Measurements from ENCODE around the gene PRR20G.
"Not testable (repeated sequence)": the region's sequence is repeated elsewhere in the genome, so short reads cannot be mapped to it uniquely, and the experiment has no call there.

The PRR20G gene

GRCh38 chr3:127323581-127323980 is 35.7 kb upstream of the PRR20G start:
- peaks cover 16% of the 10 kb centered on the region for H3K9me3 ChIP-seq
- no peaks in the 10 kb centered on the region for H4K20me1 ChIP-seq
- H3K4me2 ChIP-seq: no peak overlapping the region
- H3K4me3 ChIP-seq: no peak overlapping the region
- H3K36me3 ChIP-seq: no peaks in the 10 kb centered on the region
- no peak overlapping the region for H3K27ac ChIP-seq
- TF ChIP-seq Cebpa-rat (IDR thresholded peaks at IDR 0.05): no peak
- H3K27me3 ChIP-seq: no peaks in the 10 kb centered on the region
- no peaks in the 10 kb centered on the region for H3K4me1 ChIP-seq
- H3K9ac ChIP-seq: no peak overlapping the region

- Histone ChIP-seq H3K27me3 (no peaks in the 10 kb centered on the region), H3K27ac (no peak overlapping the region), H4K20me1 (no peaks in the 10 kb centered on the region), H3K4me2 (no peak overlapping the region), H3K4me3 (no peak overlapping the region), H3K9ac (no peak overlapping the region), H3K4me1 (no peaks in the 10 kb centered on the region), H3K36me3 (no peaks in the 10 kb centered on the region), H3K9me3 (peaks cover 12% of the 10 kb centered on the region)
- TF ChIP-seq Cebpa-rat (IDR thresholded peaks at IDR 0.05): no peak
These were observed 33.5 kb upstream of the PRR20G start for GRCh38 chr3:127321371-127321770.

GRCh38 chr3:127320529-127321121 is 32.8 kb upstream of the PRR20G start:
- Histone ChIP-seq H3K27me3 (no peaks in the 10 kb centered on the region), H3K36me3 (no peaks in the 10 kb centered on the region), H3K9ac (no peak overlapping the region), H3K4me3 (no peak overlapping the region), H3K27ac (no peak overlapping the region), H3K4me1 (no peaks in the 10 kb centered on the region), H3K4me2 (no peak overlapping the region), H3K9me3 (peaks cover 4% of the 10 kb centered on the region; the same call in 1 of the 2 replicates), H4K20me1 (no peaks in the 10 kb centered on the region)
- no peak for TF ChIP-seq Cebpa-rat (IDR thresholded peaks at IDR 0.05)

GRCh38 chr3:127316685-127317084 is 28.8 kb upstream of the PRR20G start:
- no peak overlapping the region for H3K27ac ChIP-seq
- no peaks in the 10 kb centered on the region for H3K9me3 ChIP-seq
- H3K9ac ChIP-seq: no peak overlapping the region
- no peak overlapping the region for H3K4me3 ChIP-seq
- no peaks in the 10 kb centered on the region for H4K20me1 ChIP-seq
- no peaks in the 10 kb centered on the region for H3K36me3 ChIP-seq
- TF ChIP-seq Cebpa-rat (IDR thresholded peaks at IDR 0.05): no peak
- no peaks in the 10 kb centered on the region for H3K4me1 ChIP-seq
- no peak overlapping the region for H3K4me2 ChIP-seq
- no peaks in the 10 kb centered on the region for H3K27me3 ChIP-seq

GRCh38 chr3:127312818-127313217 is 25.0 kb upstream of the PRR20G start:
- Histone ChIP-seq H3K4me3 (no peak overlapping the region), H3K36me3 (no peaks in the 10 kb centered on the region), H3K27me3 (no peaks in the 10 kb centered on the region), H3K4me1 (no peaks in the 10 kb centered on the region), H3K9me3 (peaks cover 7% of the 10 kb centered on the region), H3K9ac (no peak overlapping the region), H3K4me2 (no peak overlapping the region), H4K20me1 (no peaks in the 10 kb centered on the region), H3K27ac (no peak overlapping the region)
- TF ChIP-seq Cebpa-rat (IDR thresholded peaks at IDR 0.05): no peak

DNA sequence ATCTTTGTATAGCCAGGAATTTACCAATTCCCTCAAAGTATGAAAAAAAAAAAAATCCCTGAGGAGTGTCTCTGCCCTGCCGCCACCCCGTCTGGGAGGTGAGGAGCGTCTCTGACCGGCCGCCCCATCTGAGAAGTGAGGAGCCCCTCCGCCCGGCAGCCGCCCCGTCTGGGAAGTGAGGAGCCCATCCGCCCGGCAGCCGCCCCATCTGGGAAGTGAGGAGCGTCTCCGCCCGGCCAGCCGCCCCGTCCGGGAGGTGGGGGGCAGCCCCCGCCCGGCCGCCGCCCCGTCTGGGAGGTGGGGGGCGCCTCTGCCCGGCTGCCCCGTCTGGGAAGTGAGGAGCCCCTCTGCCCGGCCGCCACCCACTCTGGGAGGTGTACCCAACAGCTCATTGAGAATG is 21.0 kb upstream of the PRR20G start:
- not testable (repeated sequence) for H3K4me2 ChIP-seq, H3K27me3 ChIP-seq, H3K4me3 ChIP-seq

DNA sequence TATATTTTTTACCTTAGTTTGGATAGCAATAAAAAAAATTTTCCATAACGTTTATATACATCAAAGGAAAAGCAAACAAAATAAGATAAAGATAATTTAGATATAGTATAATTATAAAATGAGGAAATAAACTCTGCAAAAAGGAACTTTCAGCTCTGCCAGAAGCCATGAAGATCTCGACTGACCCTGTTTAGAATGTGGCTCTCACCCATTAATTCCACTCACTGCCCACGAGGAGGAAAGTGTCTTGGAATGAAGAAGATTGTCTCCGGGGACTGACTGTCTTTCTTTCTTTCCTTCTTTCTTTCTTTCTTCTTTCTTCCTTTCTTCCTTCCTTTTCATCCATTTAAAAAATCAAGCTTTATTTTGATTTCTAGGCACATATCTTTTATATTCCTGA is 20.1 kb upstream of the PRR20G start:
- no peak overlapping the region for H3K9ac ChIP-seq
- H3K36me3 ChIP-seq: no peaks in the 10 kb centered on the region
- H3K4me3 ChIP-seq: no peak overlapping the region
- H3K9me3 ChIP-seq: peaks cover 7% of the 10 kb centered on the region
- H3K4me1 ChIP-seq: 0 out of 2 replicates have a peak, but pooled peaks cover 4% of the 10 kb centered on the region
- no peak for TF ChIP-seq Cebpa-rat (IDR thresholded peaks at IDR 0.05)
- no peak overlapping the region for H3K4me2 ChIP-seq
- no peaks in the 10 kb centered on the region for H3K27me3 ChIP-seq
- no peak overlapping the region for H3K27ac ChIP-seq
- H4K20me1 ChIP-seq: no peaks in the 10 kb centered on the region

More for the DNA sequence above, 21.0 kb upstream of the PRR20G start:
- H3K9me3 ChIP-seq, H4K20me1 ChIP-seq, H3K4me1 ChIP-seq, H3K36me3 ChIP-seq, H3K27ac ChIP-seq, H3K9ac ChIP-seq: not testable (repeated sequence)

- Histone ChIP-seq H3K27me3 (no peaks in the 10 kb centered on the region), H4K20me1 (no peaks in the 10 kb centered on the region), H3K4me2 (peak overlapping the region; percentile 6; the same call in 1 of the 2 replicates), H3K36me3 (no peaks in the 10 kb centered on the region), H3K4me1 (0 out of 2 replicates have a peak, but pooled peaks cover 4% of the 10 kb centered on the region), H3K9ac (no peak overlapping the region), H3K4me3 (no peak overlapping the region), H3K27ac (no peak overlapping the region), H3K9me3 (peaks cover 7% of the 10 kb centered on the region)
- no peak for TF ChIP-seq Cebpa-rat (IDR thresholded peaks at IDR 0.05)
These were observed 19.4 kb upstream of the PRR20G start for GRCh38 chr3:127307112-127307835.

- no peaks in the 10 kb centered on the region for H4K20me1 ChIP-seq
- no peaks in the 10 kb centered on the region for H3K27me3 ChIP-seq
- no peak for TF ChIP-seq Cebpa-rat (IDR thresholded peaks at IDR 0.05)
- no peaks in the 10 kb centered on the region for H3K36me3 ChIP-seq
- H3K4me3 ChIP-seq: no peak overlapping the region
- peaks cover 7% of the 10 kb centered on the region for H3K9me3 ChIP-seq
- no peak overlapping the region for H3K9ac ChIP-seq
- H3K27ac ChIP-seq: no peak overlapping the region
- H3K4me1 ChIP-seq: 0 out of 2 replicates have a peak, but pooled peaks cover 4% of the 10 kb centered on the region
- H3K4me2 ChIP-seq: no peak overlapping the region; the same call in 1 of the 2 replicates
These were observed 18.7 kb upstream of the PRR20G start for GRCh38 chr3:127306361-127307111.

DNA sequence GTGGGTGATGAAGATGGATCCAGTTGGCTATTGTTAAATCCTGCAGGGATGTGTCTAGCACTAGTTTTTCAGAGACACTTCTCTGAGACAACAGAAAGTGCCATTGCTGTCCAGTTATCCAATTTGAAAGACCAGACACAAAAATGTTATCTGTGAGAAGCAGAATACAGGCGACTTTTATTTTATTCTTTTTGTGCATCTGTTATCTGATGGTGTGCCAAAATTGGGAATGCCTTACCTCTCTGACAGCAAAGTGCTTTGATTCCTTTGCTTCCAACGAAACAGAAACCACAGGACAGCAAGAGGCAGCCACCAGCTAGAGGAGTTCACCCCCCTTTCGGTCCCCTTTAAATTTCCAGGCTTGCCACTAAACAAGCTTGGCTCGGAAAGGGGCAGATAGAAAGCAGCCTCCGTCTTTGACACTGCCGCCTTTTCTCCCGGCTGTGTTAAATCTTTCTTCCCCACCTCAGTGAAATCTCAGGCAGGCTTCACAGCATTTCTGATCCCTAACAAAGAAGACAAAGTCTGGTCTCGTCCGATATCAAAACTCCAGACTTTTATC is 17.7 kb upstream of the PRR20G start:
- H3K9ac ChIP-seq: no peak overlapping the region
- no peaks in the 10 kb centered on the region for H3K36me3 ChIP-seq
- no peaks in the 10 kb centered on the region for H3K27me3 ChIP-seq
- no peaks in the 10 kb centered on the region for H4K20me1 ChIP-seq
- no peak overlapping the region for H3K4me3 ChIP-seq
- H3K27ac ChIP-seq: no peak overlapping the region
- no peak for TF ChIP-seq Cebpa-rat (IDR thresholded peaks at IDR 0.05)
- 0 out of 2 replicates have a peak, but pooled peaks cover 4% of the 10 kb centered on the region for H3K4me1 ChIP-seq
- H3K9me3 ChIP-seq: peaks cover 7% of the 10 kb centered on the region
- H3K4me2 ChIP-seq: no peak overlapping the region
